Neural progenitor cell (in vitro differentiated cells): ENCODE results near the gene NKX2-4.

Experiments used
- EZH2 ChIP-seq: fragments of 200-600 bp; sonication (generic); IDR thresholded peaks from 2 replicates; pipeline ENCODE4 v1.6.1; 2017; ENCODE audit warnings: antibody characterized with exemption, mild to moderate bottlenecking, moderate library complexity
- TF ChIP-seq, protein P1 (sequence below): fragments of 200-600 bp; sonication (generic); IDR thresholded peaks from 2 replicates; pipeline ENCODE4 v1.5.1; 2017; ENCODE audit warnings: antibody characterized with exemption, mild to moderate bottlenecking

DNA sequence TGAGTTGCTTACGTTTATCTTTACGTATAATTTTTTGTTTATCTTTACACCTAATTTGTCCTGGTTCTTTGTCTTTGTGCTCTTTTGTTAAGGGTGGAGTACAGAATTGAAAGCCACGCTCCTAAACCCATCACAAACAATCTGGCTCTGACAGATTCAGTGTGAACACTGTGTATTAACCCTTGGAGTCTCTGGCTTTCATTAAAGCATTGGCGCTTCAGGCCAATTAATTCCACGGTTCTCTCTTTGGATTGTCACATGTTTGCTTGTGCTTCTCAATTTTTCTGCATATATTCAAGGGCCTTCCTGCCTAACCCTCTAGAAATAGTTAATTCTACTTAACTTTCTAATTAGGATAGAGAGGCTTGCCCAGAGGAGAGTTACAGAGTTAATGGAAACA is 38.6 kb downstream of the NKX2-4 start:
- TF ChIP-seq, protein P1, sequence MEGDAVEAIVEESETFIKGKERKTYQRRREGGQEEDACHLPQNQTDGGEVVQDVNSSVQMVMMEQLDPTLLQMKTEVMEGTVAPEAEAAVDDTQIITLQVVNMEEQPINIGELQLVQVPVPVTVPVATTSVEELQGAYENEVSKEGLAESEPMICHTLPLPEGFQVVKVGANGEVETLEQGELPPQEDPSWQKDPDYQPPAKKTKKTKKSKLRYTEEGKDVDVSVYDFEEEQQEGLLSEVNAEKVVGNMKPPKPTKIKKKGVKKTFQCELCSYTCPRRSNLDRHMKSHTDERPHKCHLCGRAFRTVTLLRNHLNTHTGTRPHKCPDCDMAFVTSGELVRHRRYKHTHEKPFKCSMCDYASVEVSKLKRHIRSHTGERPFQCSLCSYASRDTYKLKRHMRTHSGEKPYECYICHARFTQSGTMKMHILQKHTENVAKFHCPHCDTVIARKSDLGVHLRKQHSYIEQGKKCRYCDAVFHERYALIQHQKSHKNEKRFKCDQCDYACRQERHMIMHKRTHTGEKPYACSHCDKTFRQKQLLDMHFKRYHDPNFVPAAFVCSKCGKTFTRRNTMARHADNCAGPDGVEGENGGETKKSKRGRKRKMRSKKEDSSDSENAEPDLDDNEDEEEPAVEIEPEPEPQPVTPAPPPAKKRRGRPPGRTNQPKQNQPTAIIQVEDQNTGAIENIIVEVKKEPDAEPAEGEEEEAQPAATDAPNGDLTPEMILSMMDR = no peak
- no peak for TF ChIP-seq EZH2
